Panc1 (cell line): ENCODE results near the gene TJP2. TPM values are rescaled to one million over a fixed set of nuclear protein-coding genes. Genes with fewer than 3 reads are reported as not detected.

Source experiments
- ATAC-seq: fragments of 200-7000 bp; cut with Tn5 transposase; 2 replicates; pipeline ENCODE4 v1.9.1; 2020; ENCODE audit warnings: mild to moderate bottlenecking, moderate library complexity
- BruUV-seq: library from RNA; stranded (reverse); fragments of 400-500 nt; replicated peaks from 2 replicates; lab custom pipeline; 2021; lab: Mats Ljungman, UMichigan
- CTCF ChIA-PET: fragments of 300-600 bp; sonication (Branson Sonifier 250); formaldehyde crosslinking; loops from one replicate; lab custom pipeline; 2022; ENCODE audit warnings: antibody characterized with exemption; lab: Charles Lee
- POLR2A ChIA-PET: fragments of 300-600 bp; sonication (Branson Sonifier 250); formaldehyde crosslinking; loops from one replicate; lab custom pipeline; 2022; ENCODE audit warnings: antibody characterized with exemption; lab: Charles Lee
- DNase-seq: peaks from one replicate; pipeline ENCODE4 v3.0.0-alpha.2; 2010; ENCODE audit warnings: low read depth, low spot score
- H3K27ac ChIP-seq: 2 replicates; pipeline ENCODE4 v1.5.1; 2011; ENCODE audit warnings: mild to moderate bottlenecking, low read length, inconsistent platforms
- H3K27me3 ChIP-seq: fragments of 200-500 bp; sonication (Bioruptor generic); 2 replicates; pipeline ENCODE4 v1.6.0; 2014; ENCODE audit warnings: low read length, inconsistent platforms; ENCODE audit not compliant: control insufficient read depth, insufficient read depth
- H3K36me3 ChIP-seq: fragments of 200-500 bp; sonication (Bioruptor generic); 2 replicates; pipeline ENCODE4 v1.5.1; 2014; ENCODE audit warnings: inconsistent platforms, mild to moderate bottlenecking, low read length, moderate library complexity; ENCODE audit not compliant: control insufficient read depth, insufficient read depth
- H3K4me1 ChIP-seq: 2 replicates; pipeline ENCODE4 v1.5.1; 2011; ENCODE audit warnings: inconsistent platforms, mild to moderate bottlenecking, low read length, moderate library complexity; ENCODE audit not compliant: control insufficient read depth, insufficient read depth
- H3K4me3 ChIP-seq, 2 experiments: 2 replicates each; pipeline ENCODE4 v1.5.1; 2011 to 2012; ENCODE audit warnings: low read depth in 2 of 2, low read length in 2 of 2, mild to moderate bottlenecking in 2 of 2, inconsistent platforms in 1 of 2, moderate library complexity in 1 of 2
- H3K9me3 ChIP-seq: fragments of 200-500 bp; sonication (Bioruptor generic); 2 replicates; pipeline ENCODE4 v1.5.1; 2014; ENCODE audit warnings: low read depth, mild to moderate bottlenecking, inconsistent platforms, low read length, moderate library complexity; ENCODE audit not compliant: control insufficient read depth, insufficient read depth
- CTCF ChIP-seq: fragments of 450-650 bp; IDR thresholded peaks from 2 replicates; pipeline ENCODE4 v1.5.1; 2017; ENCODE audit warnings: mild to moderate bottlenecking
- POLR2AphosphoS5 ChIP-seq: IDR thresholded peaks from 2 replicates; pipeline ENCODE4 v1.6.1; 2012; ENCODE audit warnings: mild to moderate bottlenecking, low read depth, low read length, moderate library complexity
- REST ChIP-seq, 2 experiments: IDR thresholded peaks; 2 replicates each; pipeline ENCODE4 v1.6.1; 2011 to 2012; ENCODE audit warnings: low read depth in 2 of 2, control low read depth in 1 of 2, low read length in 1 of 2, mild to moderate bottlenecking in 1 of 2, moderate library complexity in 1 of 2; ENCODE audit not compliant: insufficient read depth in 1 of 2
- SIN3A ChIP-seq: IDR thresholded peaks from 2 replicates; pipeline ENCODE4 v1.6.1; 2012; ENCODE audit warnings: low read depth, mild to moderate bottlenecking, low read length, moderate library complexity, borderline replicate concordance; ENCODE audit not compliant: insufficient read depth
- TCF7L2 ChIP-seq: IDR thresholded peaks from 2 replicates; pipeline ENCODE4 v1.6.1; 2011; ENCODE audit warnings: mild to moderate bottlenecking, low read depth, low read length, inconsistent platforms
- in situ Hi-C: cut with HindIII; loops from 2 replicates; pipeline ENCODE4 v1.10.0; 2016; ENCODE audit warnings: low sequenced_read_pairs, low pct_unique_long_range_greater_than_20kb
- intact Hi-C: fragments of 100-400 bp; cut with micrococcal nuclease; formaldehyde crosslinking; loops from one replicate; pipeline ENCODE4 v1.10.0; 2022; ENCODE audit not compliant: unreplicated experiment
- total RNA-seq: library from RNA; stranded (reverse); gene quantifications from one replicate; pipeline ENCODE4 v1.2.1, GENCODE V29; 2021; ENCODE audit not compliant: unreplicated experiment

The TJP2 gene
- total RNA-seq, 1 experiment from 2014 or later: 40.2 TPM

GRCh38 chr9:69134412-69134811 lies 39.7 kb upstream of the TJP2 start:
- DNase-seq (no peak), ATAC-seq (no peak)
- POLR2A ChIA-PET: no interaction called here
- no peak overlapping the region for H3K27ac ChIP-seq
- no TSS peak for BruUV-seq
- H3K4me1 ChIP-seq: 0 out of 2 replicates have a peak, but pooled peaks cover 4% of the 10 kb centered on the region
- H3K9me3 ChIP-seq: no peaks in the 10 kb centered on the region
- CTCF ChIA-PET: no interaction called here
- in situ Hi-C loops (no loop called here), intact Hi-C loops (no loop called here)
- no peaks in the 10 kb centered on the region for H3K36me3 ChIP-seq
- TF ChIP-seq REST (IDR thresholded peaks at IDR 0.05; ENCODE audit: insufficient read depth in 1 of 2, low read depth in 2 of 2, low read length in 1 of 2) (no peak), POLR2AphosphoS5 (no peak), SIN3A (no peak), TCF7L2 (no peak), CTCF (no peak)
- no peak overlapping the region for H3K4me3 ChIP-seq
- no peaks in the 10 kb centered on the region for H3K27me3 ChIP-seq

- Histone ChIP-seq H3K4me1 (no peaks in the 10 kb centered on the region), H3K36me3 (no peaks in the 10 kb centered on the region), H3K9me3 (no peaks in the 10 kb centered on the region), H3K27me3 (no peaks in the 10 kb centered on the region), H3K27ac (no peak overlapping the region), H3K4me3 (no peak overlapping the region)
- ATAC-seq: no peak
- TF ChIP-seq TCF7L2 (no peak), REST (IDR thresholded peaks at IDR 0.05; ENCODE audit: insufficient read depth in 1 of 2, low read depth in 2 of 2, low read length in 1 of 2) (no peak), POLR2AphosphoS5 (no peak), SIN3A (no peak), CTCF (no peak)
- in situ Hi-C loops: no loop called here
- BruUV-seq: no TSS peak
- DNase-seq: no peak
- ChIA-PET POLR2A (no interaction called here), CTCF (no interaction called here)
- intact Hi-C loops: no loop called here
Observed at GRCh38 chr9:69136185-69136584, 37.9 kb upstream of the TJP2 start.
